GM21529 (cell line): ENCODE data around the gene TPM4.
"Not testable (repeated sequence)": the region's sequence is repeated elsewhere in the genome, so short reads cannot be mapped to it uniquely, and the experiment has no call there.

ENCODE experiments used
- ATAC-seq: cut with Tn5 transposase; IDR thresholded peaks from one replicate; pipeline ENCODE4 v1.9.1; 2021; ENCODE audit not compliant: unreplicated experiment

The TPM4 gene

DNA sequence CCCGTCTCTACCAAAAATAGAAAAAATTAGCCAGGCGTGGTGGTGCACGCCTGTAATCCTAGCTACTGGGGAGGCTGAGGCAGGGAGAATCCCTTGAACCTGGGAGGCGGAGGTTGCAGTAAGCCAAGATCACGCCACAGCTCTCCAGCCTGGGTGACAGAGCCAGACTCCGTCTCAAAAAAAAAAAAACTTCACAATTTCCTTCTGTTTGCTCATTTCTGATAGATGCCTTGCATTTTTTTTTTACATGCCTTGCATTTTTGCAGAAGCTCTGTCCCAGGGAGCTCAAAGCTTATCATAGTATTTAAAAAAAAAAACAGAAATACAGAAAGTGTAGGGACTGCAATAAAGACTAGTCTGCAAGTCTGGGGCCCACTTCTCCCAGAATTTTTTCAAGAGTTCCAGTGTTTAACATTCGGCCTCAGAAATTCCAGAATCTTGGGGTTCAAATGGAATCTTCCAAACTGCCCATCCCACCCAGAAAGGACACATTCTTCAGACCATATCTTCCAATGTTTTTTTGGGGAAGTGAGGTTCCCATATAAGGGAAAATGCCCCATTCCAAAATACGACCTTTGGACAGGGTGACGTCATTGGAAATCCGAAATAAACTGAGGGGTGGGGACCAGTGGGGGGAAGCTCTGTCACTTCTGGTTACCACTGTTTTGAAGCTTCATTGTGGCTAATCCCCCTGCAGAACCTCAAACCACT lies 18.2 kb downstream of the TPM4 start:
- no peak for ATAC-seq

DNA sequence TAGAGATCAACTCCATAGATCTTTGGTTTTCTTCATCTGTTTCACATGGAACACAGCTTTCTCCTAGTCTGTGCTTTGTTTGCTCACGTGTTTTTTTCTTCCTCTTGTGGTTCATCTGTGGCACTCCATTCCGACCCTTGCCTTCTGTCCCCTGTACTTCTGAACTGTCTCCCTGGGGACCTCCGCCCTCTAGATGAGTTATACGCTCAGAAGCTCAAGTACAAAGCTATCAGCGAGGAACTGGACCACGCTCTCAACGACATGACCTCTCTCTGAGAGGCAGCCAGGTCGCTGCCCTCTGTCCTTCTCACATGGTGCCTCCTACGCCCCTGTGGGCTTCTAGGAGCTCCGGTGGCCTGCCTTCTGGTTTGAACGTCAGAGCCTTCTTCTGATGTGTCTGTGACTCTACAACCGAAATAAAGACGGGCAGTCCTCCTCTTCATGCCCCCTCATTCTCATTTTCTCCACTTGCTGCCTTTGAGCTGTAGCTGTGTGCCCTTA lies 18.8 kb downstream of the TPM4 start:
- ATAC-seq: no peak

DNA sequence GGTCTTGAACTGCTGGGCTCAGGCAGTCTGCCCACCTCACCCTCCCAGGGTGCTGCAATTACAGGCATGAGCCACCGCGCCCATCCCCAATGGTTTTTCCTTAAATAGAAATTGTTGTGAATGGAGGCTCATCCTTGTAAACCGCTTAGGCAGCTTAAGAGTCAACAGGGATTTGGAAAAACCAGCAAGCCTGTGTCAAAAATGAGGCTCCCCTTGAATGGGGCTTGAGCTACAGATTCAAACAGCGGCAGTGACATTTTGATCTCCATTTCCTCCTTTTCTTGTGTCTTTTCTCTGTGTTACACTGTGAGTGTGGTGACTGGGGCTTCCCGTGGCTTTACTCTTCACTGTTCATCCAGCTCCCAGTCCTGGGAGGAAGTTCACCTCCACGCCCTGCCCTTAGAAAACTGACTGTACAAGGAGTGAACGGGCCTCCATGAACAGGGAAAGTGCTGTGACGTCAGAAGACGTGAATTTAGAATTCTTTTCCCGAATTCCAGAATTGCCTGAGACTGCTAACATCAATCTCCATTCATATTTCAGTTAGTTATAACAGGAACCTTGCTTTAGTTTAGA lies 20.1 kb downstream of the TPM4 start:
- ATAC-seq: no peak

DNA sequence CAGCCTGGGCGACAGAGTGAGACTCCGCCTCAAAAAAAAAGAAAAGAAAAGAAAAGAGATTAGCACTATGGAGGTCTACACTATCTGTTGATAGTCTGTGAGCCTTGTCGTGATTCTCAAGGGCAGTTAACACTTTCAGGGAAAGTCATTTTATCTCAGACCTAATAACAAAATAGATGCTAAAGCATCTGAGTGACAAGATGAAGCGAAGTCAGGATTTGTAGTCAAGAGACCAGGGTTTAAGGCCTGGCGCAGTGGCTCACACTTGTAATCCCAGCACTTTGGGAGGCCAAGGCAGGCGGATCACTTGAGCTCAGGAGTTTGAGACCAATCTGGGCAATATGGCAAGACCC lies 22.1 kb downstream of the TPM4 start:
- ATAC-seq: no peak

DNA sequence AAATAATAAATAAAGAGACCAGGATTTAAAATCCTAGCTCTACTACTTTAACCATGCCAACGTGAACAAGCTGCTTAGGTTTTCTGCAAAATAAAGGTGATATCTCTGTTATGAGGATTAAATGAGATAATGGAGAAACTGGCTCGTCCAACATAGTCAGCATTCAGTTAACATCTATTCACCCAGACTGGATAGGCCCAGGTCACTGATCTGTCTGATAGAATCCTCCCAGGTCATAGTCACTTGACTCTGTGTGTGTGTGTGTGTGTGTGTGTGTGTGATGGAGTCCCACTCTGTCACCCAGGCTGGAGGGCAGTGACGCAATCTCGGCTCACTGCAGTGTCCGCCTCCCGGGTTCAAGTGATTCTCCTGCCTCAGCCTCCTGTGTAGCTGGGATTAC lies 22.5 kb downstream of the TPM4 start:
- ATAC-seq: no peak

DNA sequence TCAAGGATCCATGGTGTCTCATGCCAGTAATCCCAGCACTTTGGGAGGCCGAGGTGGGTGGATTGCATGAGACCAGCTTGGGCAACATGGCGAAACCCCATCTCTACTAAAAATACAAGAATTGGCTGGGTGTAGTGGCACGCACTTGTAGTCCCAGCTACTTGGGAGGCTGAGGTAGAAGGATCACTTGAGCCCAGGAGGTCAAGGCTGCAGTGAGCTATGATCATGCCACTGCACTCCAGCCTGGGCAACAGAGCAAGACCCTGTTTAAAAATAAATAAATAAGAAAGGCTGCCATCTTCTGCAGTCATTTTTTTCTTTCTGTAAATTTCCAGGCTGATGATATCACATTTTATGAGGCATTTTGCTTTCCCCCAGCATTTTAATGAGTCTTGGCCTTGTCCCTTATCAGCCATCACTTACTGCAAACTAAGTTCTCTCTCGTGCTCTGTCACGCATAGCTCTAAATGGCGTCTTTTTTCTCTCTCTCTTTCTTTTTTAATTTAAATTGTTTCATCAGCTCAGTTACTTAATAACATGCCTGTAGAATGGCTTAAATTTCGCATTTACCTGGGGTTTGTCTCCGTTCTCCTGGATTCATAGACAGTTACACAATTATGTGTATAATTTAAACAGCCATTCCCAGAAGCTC lies 23.1 kb downstream of the TPM4 start:
- not testable (repeated sequence) for ATAC-seq

DNA sequence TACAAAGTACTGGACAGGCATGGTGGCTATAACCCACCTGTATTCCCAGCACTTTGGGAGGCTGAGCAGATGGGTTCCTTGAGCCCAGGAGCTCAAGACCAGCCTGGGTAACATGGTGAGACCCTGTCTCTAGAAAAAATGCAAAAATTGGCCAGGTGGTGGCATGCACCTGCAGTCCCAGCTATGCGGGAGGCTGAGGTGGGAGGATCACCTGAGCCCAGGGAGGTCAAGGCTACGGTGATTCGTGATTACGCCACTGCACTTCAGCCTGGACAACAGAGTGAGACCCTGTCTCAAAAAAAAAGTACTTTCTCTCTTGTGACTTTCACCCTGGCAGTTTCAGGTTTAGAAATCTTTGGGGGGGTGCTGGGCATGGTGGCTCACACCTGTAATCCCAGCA lies 24.2 kb downstream of the TPM4 start:
- no peak for ATAC-seq

DNA sequence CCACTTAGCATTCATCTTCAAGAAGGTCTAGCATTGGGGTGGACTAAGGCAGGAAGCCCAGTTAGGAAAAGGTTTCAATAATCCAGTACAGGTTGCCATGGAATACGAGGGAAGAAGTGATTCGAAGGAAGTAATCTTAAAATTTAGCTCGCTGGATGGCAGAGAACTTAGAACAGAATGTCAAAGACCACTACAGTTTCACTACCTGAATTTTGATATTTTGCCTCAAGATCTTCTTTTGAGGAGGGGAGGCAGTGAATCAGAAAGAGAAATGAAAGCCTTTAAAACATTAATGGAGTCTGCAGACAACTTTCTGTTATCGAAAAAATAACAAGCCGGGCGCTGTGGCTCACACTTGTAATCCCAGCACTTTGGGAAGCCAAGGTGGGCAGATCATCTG lies 28.4 kb downstream of the TPM4 start:
- ATAC-seq: no peak

DNA sequence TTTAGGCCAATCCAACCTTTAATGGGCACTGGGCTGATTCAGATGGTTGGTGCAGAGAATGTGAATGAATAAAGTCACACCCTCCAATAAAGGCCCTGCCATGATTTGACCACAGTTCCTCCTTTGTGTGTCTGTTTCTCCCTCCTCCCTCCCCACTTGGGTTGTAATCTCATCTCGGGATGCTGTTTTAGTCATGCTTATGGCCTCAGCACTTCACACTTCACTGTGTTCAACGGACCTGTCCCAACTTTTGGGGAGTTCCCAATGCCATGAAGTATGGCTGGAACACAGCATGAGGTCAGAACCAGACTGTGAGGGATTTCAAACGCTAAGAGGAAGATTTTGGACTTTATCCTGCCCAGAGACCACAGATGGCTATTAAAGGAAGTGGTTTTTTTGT lies 29.8 kb downstream of the TPM4 start:
- ATAC-seq: no peak

DNA sequence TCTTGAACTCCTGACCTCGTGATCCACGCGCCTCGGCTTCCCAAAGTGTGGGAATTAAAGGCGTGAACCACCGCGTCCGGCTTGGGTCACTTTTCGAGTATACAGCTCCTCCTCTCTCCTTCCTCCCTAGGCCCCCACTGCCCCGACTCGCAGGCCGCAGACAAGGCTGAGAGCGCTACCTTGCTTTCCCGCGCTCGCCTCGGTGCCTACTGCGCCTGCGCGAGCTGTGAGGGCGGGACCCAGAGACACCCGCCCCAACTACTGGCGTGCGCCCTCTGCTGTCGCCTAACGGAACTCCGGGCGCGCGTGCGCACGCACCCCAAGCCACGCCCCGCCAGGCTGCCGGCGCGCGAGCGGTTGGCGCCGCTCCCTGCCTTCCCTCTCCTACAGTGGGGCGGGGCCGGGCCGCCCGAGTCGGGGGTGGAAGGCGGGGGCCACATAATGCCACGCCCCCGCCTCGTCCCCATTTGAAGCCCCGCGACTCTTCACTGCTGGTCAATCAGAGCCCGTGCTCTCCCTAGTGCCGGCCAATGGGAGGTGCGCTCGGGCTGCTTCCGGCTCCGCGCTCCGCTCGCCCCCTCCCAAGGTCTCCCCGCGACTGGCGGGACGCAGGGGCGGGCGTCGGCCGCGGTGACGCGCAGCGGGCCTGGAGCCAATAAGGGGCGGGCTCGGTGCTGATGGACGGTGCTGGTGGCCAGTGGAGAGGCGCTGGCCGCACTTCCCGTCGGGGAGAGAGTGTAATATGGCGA lies 35.0 kb downstream of the TPM4 start, which contains the start of gene RAB8A:
TSS of gene RAB8A (plus strand) at position 730 of the 749 bp plus-strand sequence. CDS start at position 743, 13 bp downstream.
- ATAC-seq: peak; percentile 88

DNA sequence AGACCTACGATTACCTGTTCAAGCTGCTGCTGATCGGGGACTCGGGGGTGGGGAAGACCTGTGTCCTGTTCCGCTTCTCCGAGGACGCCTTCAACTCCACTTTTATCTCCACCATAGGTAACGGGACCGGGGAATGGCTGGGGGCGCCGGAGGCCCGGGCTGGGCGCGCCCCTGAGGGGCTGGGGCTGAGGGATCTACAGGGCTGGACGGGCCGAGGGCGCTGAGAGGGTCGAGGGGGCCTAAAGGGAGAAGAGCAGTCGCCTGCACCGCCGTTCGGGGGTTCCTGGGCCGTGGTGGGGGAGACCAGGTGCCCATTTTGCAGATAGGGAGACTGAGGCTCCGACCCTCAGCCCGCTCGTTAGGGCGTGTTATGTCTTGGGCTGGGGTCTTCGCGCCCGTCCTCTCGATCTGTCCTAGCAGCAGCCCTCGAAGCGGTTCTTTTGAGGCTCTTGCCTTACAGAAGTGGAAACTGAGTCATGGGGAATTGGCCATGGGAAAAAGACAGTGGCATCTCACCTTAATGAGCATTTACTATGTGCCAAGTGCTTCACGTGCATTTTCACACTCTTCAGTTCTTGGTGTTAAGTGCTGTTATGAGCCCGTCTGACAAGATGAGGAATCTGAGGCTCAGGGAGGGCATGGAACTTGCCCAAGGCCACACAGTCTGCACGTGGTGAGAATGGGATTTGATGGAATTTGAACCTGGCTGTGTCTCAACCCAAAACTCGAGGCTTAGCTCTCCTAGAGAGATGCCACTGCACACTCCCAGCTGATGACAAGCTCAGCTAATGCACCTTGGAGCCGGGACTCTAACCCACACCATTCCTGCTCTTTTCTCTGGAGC lies 35.8 kb downstream of the TPM4 start:
- ATAC-seq: no peak

DNA sequence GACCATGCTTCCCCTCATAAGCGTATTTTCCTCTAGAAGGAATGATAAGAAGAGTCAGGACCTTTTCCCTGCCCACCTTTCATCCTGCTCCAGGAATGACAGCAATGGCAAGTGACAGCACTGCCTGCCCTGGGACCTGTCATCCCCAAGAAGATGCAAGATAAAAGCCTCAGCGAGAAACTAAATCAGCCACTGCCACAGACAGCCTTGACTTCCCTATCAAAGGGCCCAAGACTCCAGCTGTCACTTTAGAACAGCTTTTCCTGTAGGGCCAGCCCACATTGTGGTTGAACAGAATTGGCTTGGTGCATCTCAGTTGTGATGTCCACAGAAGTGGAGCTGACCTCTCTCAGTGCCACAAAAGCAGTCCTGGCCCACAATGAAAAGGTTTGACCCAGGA lies 36.5 kb downstream of the TPM4 start:
- no peak for ATAC-seq

DNA sequence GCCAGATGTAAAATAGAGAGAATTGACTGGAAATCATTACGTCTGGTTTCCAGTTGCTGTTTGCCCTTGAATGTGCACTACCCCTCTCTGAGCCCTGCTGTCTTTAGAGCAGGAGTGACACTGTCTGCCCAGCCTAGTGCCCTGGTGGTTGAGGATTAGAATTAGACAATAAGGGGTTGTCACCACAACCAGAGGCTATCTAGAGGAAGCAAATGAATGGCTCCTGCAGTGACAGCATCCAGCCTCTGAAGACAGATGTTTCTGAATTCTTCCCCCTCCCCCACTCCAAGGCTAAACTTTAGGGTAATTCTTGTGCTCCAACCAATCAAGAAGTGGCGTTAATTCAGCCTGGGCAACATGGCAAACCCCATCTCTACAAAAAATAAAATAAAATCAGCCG lies 37.4 kb downstream of the TPM4 start:
- ATAC-seq: no peak

DNA sequence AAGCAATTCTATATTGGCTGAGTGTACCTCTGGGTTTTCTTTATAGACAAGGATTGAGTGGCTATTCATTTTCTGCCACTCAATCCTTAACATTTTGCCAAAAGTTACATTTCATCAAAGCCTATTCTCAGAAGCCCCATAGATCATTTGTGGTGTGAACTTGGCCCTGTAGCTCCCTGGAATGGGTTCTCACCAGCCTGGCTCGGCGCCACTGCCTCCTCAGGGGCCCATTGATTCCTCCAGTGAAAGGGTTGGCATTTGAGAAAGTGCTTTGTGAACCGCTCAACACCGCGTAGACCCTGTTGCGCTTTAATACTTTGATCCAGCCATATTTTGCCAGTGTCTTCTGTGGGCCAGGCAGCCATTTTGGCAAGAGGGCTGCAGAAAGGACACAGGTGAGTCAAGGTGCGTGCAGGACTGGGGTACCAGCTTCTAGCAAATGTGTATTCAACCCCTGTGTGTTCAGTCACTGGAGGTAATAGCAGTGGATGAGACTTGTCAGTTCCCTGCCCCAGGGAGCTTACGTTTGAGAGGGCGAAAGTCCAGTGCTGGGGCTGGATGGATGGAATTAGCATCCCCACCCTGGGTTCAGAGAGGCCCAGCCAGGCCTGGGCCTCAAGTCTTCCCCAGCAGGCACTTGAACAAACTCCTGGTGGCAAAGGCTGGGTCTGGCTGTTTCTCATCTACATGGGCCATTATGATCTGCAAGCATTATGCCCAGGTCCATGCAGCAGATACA lies 39.2 kb downstream of the TPM4 start:
- no peak for ATAC-seq

DNA sequence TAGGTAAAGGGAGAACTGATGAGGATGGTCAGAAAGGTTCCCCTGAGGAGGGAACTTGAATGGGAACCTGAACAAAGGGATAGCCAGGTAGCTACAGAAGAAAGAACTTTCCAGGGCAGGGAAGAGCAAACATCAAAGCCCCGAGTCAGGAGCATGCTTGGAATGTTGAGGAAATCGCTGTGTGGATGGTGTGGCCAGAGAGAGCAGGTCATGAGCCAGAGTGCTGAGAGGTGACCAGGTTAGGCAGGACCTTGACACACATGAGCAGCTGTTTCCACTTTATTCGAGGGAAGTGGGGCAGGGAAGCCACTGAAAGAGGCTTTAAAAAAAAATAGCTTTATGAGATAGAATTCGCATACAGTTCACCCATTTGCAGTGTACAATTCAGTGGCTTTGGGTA lies 39.8 kb downstream of the TPM4 start:
- no peak for ATAC-seq

DNA sequence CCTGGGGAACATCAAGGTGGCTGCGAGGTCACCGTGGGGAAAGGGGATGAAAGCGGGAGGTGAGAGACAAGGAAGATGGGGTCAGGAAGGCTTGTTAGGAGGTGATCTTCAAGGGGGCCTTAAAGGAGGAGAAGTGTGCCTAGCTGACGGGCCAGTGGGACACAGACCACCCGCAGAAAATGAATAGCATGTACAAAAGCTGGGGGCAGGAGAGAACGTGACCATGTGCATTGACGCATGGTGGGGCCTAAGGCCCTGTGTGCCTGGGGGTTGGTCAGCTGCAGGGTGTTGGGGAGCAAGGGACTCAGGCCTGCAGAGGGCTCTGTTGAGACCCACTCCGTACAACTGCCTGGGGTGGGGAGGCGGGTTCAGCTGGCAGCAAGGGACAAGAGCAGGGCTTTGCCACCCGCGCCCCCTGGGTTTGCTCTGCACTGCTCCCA lies 41.3 kb downstream of the TPM4 start:
- no peak for ATAC-seq

DNA sequence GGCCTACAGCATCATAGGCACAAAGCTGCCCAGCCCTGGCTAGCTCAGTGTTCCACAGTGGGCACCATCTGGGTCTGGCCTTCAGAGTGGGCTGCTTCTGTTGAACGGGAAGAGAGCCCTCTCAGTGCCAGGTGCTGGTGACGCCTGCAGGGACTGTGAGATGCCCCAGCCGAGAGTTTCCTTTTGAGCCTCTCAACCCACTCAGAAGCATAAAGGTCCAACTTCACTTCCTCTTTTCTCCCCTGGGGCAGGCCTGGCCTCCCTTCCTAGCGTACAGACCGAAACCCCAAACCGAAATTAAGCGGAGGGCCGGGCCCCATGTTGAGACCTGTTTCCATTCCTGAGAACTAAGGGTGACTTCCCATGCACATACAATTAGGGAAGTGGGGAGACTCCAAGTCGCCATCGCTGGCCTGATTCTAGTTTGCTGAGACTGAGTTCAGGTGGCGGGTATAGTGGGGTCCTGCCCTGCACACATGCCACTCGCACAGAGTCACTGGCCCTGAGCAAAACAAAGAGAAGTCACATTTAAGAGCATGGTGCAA lies 42.3 kb downstream of the TPM4 start:
- ATAC-seq: peak; percentile 78

DNA sequence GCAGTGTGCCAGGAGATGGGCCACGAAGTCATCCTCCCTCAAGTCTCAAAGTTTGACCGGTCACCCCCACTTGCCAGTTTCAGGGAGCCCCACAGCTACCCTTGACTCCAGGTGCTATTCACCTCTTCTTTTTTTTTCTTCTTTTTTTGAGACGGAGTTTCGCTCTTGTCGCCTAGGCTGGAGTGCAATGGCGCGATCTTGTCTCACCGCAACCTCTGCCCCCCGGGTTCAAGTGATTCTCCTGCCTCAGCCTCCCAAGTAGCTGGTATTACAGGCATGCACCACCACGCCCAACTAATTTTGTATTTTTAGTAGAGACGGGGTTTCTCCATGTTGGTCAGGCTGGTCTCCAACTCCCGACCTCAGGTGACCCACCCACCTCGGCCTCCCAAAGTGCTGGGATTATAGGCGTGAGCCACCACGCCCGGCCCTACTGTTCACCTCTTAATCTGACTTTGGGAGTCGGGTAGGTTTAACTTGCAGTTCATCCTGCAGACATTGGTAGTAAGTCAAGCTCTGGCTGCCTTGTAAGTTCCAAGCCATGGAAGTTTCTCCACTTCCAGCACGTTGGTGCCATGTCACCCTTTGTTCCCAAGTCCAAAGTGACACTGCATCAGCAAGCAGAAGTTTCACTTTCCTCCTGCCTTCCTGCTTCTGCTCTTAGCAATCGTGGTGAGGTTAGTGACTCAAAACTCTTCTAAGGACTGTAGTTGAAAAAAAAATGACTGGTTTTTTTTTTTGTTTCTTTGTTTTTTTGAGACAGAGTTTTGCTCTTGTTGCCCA lies 43.0 kb downstream of the TPM4 start:
- ATAC-seq: not testable (repeated sequence)

DNA sequence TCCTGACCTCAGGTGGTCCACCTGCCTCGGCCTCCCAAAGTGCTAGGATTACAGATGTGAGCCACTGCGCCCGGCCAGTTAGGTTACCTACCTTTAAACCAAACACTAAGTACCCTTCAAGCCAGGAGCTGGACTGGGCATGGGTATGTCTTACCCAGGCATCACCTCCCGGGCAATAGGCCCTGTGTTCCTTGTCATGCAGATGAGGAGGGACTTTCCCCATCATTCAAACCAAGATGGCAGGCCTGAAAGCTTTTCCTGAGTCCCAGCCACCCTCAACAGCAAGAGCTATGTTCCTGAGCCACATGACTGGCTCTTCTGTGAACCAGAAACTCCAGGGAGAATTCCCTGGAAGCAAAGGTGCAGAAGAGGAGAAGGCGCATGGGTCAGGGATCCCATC lies 44.8 kb downstream of the TPM4 start:
- no peak for ATAC-seq
